Measurements from ENCODE around the gene LRRC38.

DNA sequence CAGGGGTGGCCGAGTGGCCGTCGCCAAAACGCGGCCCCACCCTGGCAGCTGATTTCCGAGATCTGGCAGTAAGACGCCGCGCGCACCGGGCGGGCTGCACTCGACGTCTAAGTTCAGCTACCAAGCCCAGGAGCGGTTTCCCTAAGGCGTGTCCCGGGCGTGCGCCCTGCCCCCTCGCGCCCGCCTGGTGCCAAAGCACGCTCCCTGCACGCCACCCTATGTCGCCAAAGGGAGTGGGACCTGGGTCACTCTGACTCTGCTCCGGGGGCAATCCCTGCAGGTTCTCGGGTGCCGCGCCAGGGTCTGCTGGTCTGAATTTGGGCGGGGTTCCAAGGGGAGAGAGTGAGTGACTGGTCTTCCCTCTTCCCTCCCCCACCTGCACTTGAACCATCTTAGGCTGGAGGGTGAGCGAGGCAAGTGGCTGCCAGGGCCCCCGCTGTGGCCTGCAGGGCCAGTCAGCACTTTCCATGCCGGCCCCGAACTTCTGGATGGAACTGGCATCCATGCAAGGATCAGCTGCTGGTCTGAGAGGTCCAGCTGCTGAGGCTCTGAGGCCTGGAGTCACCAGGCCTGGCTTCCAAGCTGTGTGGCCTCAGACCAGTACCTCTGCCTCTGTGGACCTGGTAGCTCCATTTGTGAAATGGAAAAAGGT, at the start of gene LRRC38:
- TF ChIP-seq, protein P1, sequence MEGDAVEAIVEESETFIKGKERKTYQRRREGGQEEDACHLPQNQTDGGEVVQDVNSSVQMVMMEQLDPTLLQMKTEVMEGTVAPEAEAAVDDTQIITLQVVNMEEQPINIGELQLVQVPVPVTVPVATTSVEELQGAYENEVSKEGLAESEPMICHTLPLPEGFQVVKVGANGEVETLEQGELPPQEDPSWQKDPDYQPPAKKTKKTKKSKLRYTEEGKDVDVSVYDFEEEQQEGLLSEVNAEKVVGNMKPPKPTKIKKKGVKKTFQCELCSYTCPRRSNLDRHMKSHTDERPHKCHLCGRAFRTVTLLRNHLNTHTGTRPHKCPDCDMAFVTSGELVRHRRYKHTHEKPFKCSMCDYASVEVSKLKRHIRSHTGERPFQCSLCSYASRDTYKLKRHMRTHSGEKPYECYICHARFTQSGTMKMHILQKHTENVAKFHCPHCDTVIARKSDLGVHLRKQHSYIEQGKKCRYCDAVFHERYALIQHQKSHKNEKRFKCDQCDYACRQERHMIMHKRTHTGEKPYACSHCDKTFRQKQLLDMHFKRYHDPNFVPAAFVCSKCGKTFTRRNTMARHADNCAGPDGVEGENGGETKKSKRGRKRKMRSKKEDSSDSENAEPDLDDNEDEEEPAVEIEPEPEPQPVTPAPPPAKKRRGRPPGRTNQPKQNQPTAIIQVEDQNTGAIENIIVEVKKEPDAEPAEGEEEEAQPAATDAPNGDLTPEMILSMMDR (IDR thresholded peaks at IDR 0.05): no peak
- no peak for TF ChIP-seq POLR2A (IDR thresholded peaks at IDR 0.05)
- no peak for TF ChIP-seq POLR2AphosphoS5 (IDR thresholded peaks at IDR 0.05)
- TF ChIP-seq EP300 (IDR thresholded peaks at IDR 0.05): no peak

Measured in upper lobe of left lung (tissue), 4 donors.